ENCODE measurements around the gene STK11.
"Not testable (repeated sequence)": the region's sequence is repeated elsewhere in the genome, so short reads cannot be mapped to it uniquely, and the experiment has no call there.

Gene STK11

DNA sequence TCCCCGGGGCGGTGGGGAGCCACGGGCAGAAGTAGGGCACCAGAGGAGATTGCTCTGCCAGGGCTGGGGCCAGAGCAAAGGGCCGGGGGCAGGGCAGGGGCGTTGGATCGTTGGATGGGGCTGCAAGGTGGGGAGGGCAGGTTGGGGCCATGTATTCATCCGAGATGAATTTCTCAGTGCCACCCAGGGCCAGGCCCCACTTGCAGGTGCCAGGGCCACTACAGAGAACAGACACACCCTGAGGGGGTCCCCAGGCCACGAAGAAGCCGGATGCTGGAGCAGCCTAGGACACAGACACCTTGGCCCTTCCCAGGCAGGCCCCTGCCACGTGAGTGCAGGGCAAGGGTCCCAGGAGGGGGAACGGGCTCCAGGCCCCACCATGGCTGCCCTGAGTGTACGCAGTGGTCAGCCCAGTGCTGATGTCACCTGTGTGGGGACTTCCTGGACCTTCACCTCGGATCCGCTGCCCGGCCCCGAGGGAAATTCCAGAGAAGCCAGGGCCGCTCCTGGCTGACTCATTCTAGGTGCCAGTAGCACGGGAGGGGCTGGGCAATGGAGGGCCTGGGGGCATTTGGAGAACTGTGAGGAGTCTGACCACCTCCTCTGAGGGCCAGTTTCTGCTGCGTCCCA, 21.9 kb upstream of the STK11 start:
- ChIA-PET CTCF (no interaction called here), POLR2A (no interaction called here)
- TF ChIP-seq L3MBTL2 (conservative IDR thresholded peaks at IDR 0.05) (no peak), HDGF (IDR thresholded peaks at IDR 0.05; ENCODE audit: borderline replicate concordance) (no peak), FOXM1 (IDR thresholded peaks at IDR 0.05; ENCODE audit: borderline replicate concordance) (no peak), ELF4 (IDR thresholded peaks at IDR 0.05) (no peak), FOXA1 (IDR thresholded peaks at IDR 0.05) (no peak), BHLHE40 (IDR thresholded peaks at IDR 0.05; ENCODE audit: borderline replicate concordance) (no peak), NFRKB (IDR thresholded peaks at IDR 0.05) (no peak), ZNF384 (IDR thresholded peaks at IDR 0.05) (no peak), SUZ12 (IDR thresholded peaks at IDR 0.05) (no peak), SP1 (IDR thresholded peaks at IDR 0.05) (no peak), LEF1 (IDR thresholded peaks at IDR 0.05; ENCODE audit: borderline replicate concordance) (no peak), CTBP1 (IDR thresholded peaks at IDR 0.05; ENCODE audit: borderline replicate concordance) (no peak), TARDBP (IDR thresholded peaks at IDR 0.05) (no peak), FOXK2 (IDR thresholded peaks at IDR 0.05) (no peak), ARNT (IDR thresholded peaks at IDR 0.05) (no peak)
- TF ChIP-seq, protein P1, sequence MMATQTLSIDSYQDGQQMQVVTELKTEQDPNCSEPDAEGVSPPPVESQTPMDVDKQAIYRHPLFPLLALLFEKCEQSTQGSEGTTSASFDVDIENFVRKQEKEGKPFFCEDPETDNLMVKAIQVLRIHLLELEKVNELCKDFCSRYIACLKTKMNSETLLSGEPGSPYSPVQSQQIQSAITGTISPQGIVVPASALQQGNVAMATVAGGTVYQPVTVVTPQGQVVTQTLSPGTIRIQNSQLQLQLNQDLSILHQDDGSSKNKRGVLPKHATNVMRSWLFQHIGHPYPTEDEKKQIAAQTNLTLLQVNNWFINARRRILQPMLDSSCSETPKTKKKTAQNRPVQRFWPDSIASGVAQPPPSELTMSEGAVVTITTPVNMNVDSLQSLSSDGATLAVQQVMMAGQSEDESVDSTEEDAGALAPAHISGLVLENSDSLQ (IDR thresholded peaks at IDR 0.05): no peak
- DNase-seq (ENCODE audit: extremely low spot score): no peak

DNA sequence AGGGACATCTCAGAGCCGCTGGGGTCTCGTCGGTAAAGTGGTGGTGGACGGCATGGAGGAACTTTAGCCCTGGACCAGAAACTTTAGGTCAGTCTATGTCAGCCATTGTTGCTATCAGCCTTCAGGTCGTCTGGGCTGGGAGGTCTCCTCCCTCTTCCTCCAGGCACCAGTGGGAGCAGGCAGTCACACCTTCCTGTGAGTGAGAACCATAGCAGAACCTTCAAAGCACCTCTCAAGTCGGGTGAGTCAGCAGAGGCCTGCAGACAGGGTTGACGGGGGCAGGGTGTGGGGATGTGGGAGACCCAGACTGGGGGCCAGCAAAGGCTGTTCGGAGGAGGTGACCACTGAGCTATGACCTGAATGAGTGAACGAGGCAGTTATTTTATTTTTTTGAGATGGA, 16.2 kb upstream of the STK11 start:
- TF ChIP-seq HDGF (IDR thresholded peaks at IDR 0.05; ENCODE audit: borderline replicate concordance): no peak
- TF ChIP-seq CTBP1 (IDR thresholded peaks at IDR 0.05; ENCODE audit: borderline replicate concordance): no peak
- TF ChIP-seq NFRKB (IDR thresholded peaks at IDR 0.05): no peak
- ChIA-PET CTCF (no interaction called here), POLR2A (no interaction called here)
- no peak for DNase-seq (ENCODE audit: extremely low spot score)

DNA sequence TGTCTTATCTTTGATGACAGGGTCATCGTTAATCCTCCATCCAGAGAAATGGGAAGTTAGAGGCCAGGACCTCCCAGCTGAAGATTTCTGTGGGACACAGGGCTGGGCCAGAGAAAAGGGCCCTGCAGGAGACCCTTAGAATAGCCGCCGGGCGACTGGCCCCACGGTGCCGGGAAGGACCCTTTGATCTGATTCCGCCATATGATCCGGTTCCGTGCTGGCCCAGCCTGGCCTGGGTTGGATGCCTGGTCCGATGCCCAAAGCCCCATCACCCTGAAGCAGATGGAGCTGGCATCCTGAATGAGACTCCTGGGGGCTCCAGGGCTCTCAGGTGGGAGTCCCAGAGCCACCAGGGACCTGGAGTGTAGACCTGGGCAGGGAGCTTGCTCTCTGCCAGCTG, 6.0 kb upstream of the STK11 start:
- ChIA-PET CTCF (no interaction called here), POLR2A (interaction anchor here (1.4 to 2.7 kb wide), 2 partner anchors 69 to 70 kb away, joined by 4 to 8 read pairs; partner anchors contain the start of gene CIRBP)
- DNase-seq (ENCODE audit: extremely low spot score): no peak
- TF ChIP-seq BHLHE40 (IDR thresholded peaks at IDR 0.05; ENCODE audit: borderline replicate concordance): no peak
- TF ChIP-seq NFRKB (IDR thresholded peaks at IDR 0.05): no peak
- TF ChIP-seq FOXK2 (IDR thresholded peaks at IDR 0.05): no peak
- TF ChIP-seq ARNT (IDR thresholded peaks at IDR 0.05): no peak

DNA sequence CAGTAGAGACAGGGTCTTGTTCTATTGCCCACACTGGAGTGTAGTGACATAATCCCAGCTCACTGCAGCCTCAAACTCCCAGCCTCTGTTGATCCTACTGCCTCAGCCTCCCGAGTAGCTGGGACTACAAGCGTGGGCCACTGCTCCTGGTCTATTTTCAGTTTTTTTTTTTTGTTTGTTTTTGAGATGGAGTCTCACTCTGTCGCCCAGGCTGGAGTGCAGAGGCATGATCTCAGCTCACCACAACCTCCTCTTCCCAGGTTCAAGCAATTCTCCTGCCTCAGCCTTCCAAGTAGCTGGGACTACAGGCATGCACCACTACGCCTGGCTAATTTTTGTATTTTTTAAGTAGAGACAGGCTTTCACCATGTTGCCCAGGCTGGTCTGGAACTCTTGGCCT, 5.0 kb upstream of the STK11 start:
- ChIA-PET POLR2A (interaction anchor here (1.4 to 2.7 kb wide), 2 partner anchors 68 to 69 kb away, joined by 4 to 8 read pairs; partner anchors contain the start of gene CIRBP), CTCF (interaction anchor here (1.6 kb wide), 1 partner anchor 87 kb away, joined by 4 read pairs; no protein-coding TSS in a partner anchor)

DNA sequence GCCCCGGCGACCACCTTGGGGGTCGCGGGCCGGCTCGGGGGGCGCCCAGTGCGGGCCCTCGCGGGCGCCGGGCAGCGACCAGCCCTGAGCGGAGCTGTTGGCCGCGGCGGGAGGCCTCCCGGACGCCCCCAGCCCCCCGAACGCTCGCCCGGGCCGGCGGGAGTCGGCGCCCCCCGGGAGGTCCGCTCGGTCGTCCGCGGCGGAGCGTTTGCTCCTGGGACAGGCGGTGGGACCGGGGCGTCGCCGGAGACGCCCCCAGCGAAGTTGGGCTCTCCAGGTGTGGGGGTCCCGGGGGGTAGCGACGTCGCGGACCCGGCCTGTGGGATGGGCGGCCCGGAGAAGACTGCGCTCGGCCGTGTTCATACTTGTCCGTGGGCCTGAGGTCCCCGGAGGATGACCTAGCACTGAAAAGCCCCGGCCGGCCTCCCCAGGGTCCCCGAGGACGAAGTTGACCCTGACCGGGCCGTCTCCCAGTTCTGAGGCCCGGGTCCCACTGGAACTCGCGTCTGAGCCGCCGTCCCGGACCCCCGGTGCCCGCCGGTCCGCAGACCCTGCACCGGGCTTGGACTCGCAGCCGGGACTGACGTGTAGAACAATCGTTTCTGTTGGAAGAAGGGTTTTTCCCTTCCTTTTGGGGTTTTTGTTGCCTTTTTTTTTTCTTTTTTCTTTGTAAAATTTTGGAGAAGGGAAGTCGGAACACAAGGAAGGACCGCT, 729 bp downstream of the STK11 start:
- TF ChIP-seq L3MBTL2 (conservative IDR thresholded peaks at IDR 0.05) (no peak), NFRKB (IDR thresholded peaks at IDR 0.05) (no peak), LEF1 (IDR thresholded peaks at IDR 0.05; ENCODE audit: borderline replicate concordance) (no peak), FOXA1 (IDR thresholded peaks at IDR 0.05) (no peak), BHLHE40 (IDR thresholded peaks at IDR 0.05; ENCODE audit: borderline replicate concordance) (no peak)
- TF ChIP-seq, protein P1 (IDR thresholded peaks at IDR 0.05): no peak
- POLR2A ChIA-PET: no interaction called here

More for the DNA sequence above, 5.0 kb upstream of the STK11 start:
- DNase-seq (ENCODE audit: extremely low spot score): not testable (repeated sequence)

DNA sequence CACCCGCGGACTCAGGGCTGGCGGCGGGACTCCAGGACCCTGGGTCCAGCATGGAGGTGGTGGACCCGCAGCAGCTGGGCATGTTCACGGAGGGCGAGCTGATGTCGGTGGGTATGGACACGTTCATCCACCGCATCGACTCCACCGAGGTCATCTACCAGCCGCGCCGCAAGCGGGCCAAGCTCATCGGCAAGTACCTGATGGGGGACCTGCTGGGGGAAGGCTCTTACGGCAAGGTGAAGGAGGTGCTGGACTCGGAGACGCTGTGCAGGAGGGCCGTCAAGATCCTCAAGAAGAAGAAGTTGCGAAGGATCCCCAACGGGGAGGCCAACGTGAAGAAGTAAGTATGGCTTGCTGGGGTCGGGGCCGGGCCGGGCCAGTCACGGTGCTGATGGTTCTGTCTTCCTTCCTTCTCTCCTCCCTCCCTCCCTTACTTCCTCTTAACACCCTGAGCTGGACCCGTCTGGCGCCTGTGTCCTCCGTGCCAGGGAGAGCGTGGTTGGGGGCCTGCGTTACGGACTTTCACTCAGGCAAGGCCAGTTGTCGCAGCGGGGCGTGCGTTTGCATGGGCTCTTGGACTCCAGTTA, 1.4 kb downstream of the STK11 start:
- CTCF ChIA-PET: no interaction called here
- DNase-seq (ENCODE audit: extremely low spot score): no peak
- POLR2A ChIA-PET: no interaction called here

More for the DNA sequence above, 729 bp downstream of the STK11 start:
- CTCF ChIA-PET: no interaction called here
- DNase-seq (ENCODE audit: extremely low spot score): no peak

DNA sequence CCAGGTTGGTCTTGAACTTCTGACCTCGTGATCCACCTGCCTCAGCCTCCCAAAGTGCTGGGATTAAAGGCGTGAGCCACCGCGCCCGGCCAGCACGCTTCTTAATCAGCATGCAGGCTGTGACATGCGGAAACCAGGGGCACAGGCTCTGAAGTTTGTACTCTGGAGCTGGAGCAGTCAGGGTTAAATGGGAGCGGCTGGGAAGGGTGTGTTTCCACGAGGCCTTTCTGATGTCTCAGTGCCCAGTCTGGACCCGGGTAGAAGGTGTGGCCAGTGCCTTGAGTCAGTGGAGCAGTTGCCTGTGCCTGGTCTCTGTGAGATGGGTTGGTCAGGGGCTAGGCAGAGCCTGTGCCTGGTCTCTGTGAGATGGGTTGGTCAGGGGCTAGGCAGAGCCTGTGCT, 3.3 kb downstream of the STK11 start:
- POLR2A ChIA-PET; CTCF ChIA-PET; DNase-seq (ENCODE audit: extremely low spot score): not testable (repeated sequence)

More for the DNA sequence above, 1.4 kb downstream of the STK11 start:
- no peak for TF ChIP-seq FOXA1 (IDR thresholded peaks at IDR 0.05)
- TF ChIP-seq FOXM1 (IDR thresholded peaks at IDR 0.05; ENCODE audit: borderline replicate concordance): no peak
- no peak for TF ChIP-seq L3MBTL2 (conservative IDR thresholded peaks at IDR 0.05)
- TF ChIP-seq ELF4 (IDR thresholded peaks at IDR 0.05): no peak
- TF ChIP-seq HDGF (IDR thresholded peaks at IDR 0.05; ENCODE audit: borderline replicate concordance): no peak
- TF ChIP-seq, protein P1 (IDR thresholded peaks at IDR 0.05): no peak
- no peak for TF ChIP-seq SP1 (IDR thresholded peaks at IDR 0.05)
- no peak for TF ChIP-seq TARDBP (IDR thresholded peaks at IDR 0.05)
- TF ChIP-seq ZNF384 (IDR thresholded peaks at IDR 0.05): no peak
- no peak for TF ChIP-seq CTBP1 (IDR thresholded peaks at IDR 0.05; ENCODE audit: borderline replicate concordance)

Data from HEK293T (cell line).